ENCODE results near the gene ADCY3. TPM values are rescaled to one million over a fixed set of nuclear protein-coding genes. Genes with fewer than 3 reads are reported as not detected.
A peak's percentile ranks its signal among the peaks of the same experiment; 100 is the strongest.

Gene ADCY3
- total and polyA plus RNA-seq, 2 donors from 2014 or later = 21.1 to 44.6 TPM

- H3K9me3 ChIP-seq (ENCODE audit: control insufficient read depth in 2 of 3, insufficient read depth in 1 of 3, low read length in 3 of 3) = peaks cover 0 to 8% (median 0%) of the 10 kb centered on the region in 3 donors
- DNase-seq = no peak
- peaks cover 0 to 3% (median 0%) of the 10 kb centered on the region in 3 donors for H3K4me1 ChIP-seq (ENCODE audit: control insufficient read depth in 2 of 3, insufficient read depth in 2 of 3, low read depth in 1 of 3, low read length in 3 of 3)
- FAIRE-seq = no peak
- no peak for TF ChIP-seq CTCF (IDR thresholded peaks at IDR 0.05; ENCODE audit: borderline replicate concordance, extremely low read depth, insufficient read depth)
- peak overlapping the region in 1 of 3 donors; percentile 29 for H3K4me3 ChIP-seq (ENCODE audit: low read length in 3 of 3)
- no peak overlapping the region for H3K27ac ChIP-seq (ENCODE audit: low read depth in 2 of 2, low read length in 2 of 2)
- H3K36me3 ChIP-seq (ENCODE audit: control insufficient read depth in 2 of 3, insufficient read depth in 3 of 3, low read length in 3 of 3) = no peaks in the 10 kb centered on the region
- H3K27me3 ChIP-seq (ENCODE audit: control insufficient read depth, insufficient read depth, low read length) = no peaks in the 10 kb centered on the region
- H3K9ac ChIP-seq (ENCODE audit: low read length in 3 of 3) = no peak overlapping the region
- intact Hi-C loops (cut with DNase I) = no loop called here
These were observed 21.6 kb downstream of the ADCY3 start for GRCh38 chr2:24898122-24899109.

- intact Hi-C loops (cut with DNase I) = no loop called here
- Histone ChIP-seq H3K9ac (ENCODE audit: low read length in 3 of 3) (no peak overlapping the region), H3K27ac (ENCODE audit: low read depth in 2 of 2, low read length in 2 of 2) (no peak overlapping the region), H3K4me3 (ENCODE audit: low read length in 3 of 3) (no peak overlapping the region), H3K36me3 (ENCODE audit: control insufficient read depth in 2 of 3, insufficient read depth in 3 of 3, low read length in 3 of 3) (no peaks in the 10 kb centered on the region), H3K9me3 (ENCODE audit: control insufficient read depth in 2 of 3, insufficient read depth in 1 of 3, low read length in 3 of 3) (peaks cover 0 to 8% (median 0%) of the 10 kb centered on the region in 3 donors), H3K27me3 (ENCODE audit: control insufficient read depth, insufficient read depth, low read length) (no peaks in the 10 kb centered on the region), H3K4me1 (ENCODE audit: control insufficient read depth in 2 of 3, insufficient read depth in 2 of 3, low read depth in 1 of 3, low read length in 3 of 3) (peaks cover 0 to 3% (median 0%) of the 10 kb centered on the region in 3 donors)
- DNase-seq (no peak), FAIRE-seq (no peak)
- no peak for TF ChIP-seq CTCF (IDR thresholded peaks at IDR 0.05; ENCODE audit: borderline replicate concordance, extremely low read depth, insufficient read depth)
These were observed 25.3 kb downstream of the ADCY3 start for GRCh38 chr2:24894750-24895149.

GRCh38 chr2:24893934-24894333, 26.1 kb downstream of the ADCY3 start:
- Histone ChIP-seq H3K27me3 (ENCODE audit: control insufficient read depth, insufficient read depth, low read length) (no peaks in the 10 kb centered on the region), H3K9me3 (ENCODE audit: control insufficient read depth in 2 of 3, insufficient read depth in 1 of 3, low read length in 3 of 3) (peaks cover 0 to 8% (median 0%) of the 10 kb centered on the region in 3 donors), H3K4me3 (ENCODE audit: low read length in 3 of 3) (no peak overlapping the region), H3K36me3 (ENCODE audit: control insufficient read depth in 2 of 3, insufficient read depth in 3 of 3, low read length in 3 of 3) (no peaks in the 10 kb centered on the region), H3K27ac (ENCODE audit: low read depth in 2 of 2, low read length in 2 of 2) (no peak overlapping the region), H3K4me1 (ENCODE audit: control insufficient read depth in 2 of 3, insufficient read depth in 2 of 3, low read depth in 1 of 3, low read length in 3 of 3) (peaks cover 0 to 3% (median 0%) of the 10 kb centered on the region in 3 donors), H3K9ac (ENCODE audit: low read length in 3 of 3) (no peak overlapping the region)
- DNase-seq (no peak), FAIRE-seq (no peak)
- TF ChIP-seq CTCF (IDR thresholded peaks at IDR 0.05; ENCODE audit: borderline replicate concordance, extremely low read depth, insufficient read depth) = no peak
- intact Hi-C loops (cut with DNase I) = no loop called here
